NCI-H128 (cell line): ENCODE data around the gene TMOD4.
A peak's percentile ranks its signal among the peaks of the same experiment; 100 is the strongest.

ENCODE experiments used
- DNase-seq: peaks from one replicate; lab custom pipeline; 2025; ENCODE audit not compliant: unreplicated experiment; lab: John Stamatoyannopoulos, UW

Gene TMOD4

DNA sequence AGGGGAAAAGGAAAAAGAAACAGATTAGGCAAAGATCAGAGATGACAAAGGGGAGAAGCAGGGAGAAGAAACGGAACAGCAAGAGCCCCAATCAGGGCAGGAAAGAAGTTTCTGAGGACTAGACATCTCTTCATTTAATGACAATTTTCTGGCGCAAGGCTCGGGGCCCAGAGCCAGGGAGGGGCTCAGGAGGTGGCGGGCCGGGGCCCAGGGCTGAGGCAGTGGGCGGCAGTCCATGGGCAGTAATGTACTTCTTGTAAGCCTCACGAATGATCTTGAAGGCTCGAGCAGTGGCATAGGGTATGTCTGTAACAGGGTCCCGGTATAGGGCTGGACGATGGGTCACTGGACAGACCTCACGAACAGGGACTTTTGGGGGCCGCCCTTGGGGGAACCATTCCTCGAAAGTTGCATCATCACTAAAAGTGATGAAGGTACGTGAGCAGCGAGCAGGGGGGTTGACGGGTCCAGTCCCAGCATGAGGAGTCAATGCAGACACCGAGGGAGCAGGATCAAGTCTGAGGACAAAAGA lies 799 bp upstream of the TMOD4 start:
- DNase-seq = no peak

DNA sequence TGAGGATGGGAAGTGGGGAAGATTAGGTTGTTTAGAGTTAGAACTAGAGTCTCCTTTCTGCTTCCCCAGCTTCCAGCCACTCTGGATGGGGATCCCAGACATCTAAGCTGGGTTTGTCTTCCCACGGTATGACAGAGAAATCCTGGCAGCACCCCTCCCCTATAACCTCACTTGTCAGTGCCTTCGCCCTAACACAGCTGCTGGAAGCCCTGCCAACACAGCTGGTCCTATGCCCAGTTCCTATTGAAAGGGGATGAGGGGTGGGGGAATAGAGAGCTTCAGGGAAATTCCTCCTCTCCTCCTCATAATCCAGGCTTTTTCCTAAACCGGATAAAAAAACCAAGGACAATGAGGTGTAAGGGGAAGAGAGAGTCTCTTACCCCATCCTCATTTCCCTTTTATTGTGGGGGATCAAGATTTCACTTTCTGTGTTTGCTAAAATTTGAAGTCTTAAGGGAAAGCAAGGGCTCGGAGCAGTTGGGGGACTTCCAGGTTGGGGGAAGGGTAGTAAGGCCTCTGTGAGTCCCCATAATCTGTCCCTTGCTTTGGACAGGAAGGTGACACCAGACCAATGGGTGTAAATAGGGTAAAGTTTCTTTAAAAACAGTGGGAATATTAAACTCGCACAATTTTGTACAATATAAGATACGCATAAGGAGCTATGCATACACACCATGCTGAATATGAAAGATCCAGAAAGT lies 590 bp downstream of the TMOD4 start:
- no peak for DNase-seq

DNA sequence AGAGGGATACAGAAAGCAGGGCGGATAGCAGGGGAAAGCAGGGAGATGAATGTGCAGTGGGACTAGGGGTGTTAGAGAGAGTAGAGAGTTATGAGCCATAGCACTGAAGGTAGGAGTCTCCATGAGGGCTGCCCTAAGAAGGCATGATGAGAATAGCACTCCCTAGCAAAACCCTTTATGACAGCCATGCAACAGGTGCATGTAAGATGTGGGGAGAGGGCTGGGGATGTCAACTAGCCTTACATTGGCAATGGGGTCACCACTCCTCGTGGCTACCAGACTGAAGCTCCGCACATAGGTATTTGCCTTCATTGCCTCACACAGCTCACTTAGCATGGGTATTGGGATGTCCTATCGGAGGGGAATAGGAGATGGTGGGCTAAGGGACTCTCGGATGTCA lies 4.6 kb downstream of the TMOD4 start:
- no peak for DNase-seq

DNA sequence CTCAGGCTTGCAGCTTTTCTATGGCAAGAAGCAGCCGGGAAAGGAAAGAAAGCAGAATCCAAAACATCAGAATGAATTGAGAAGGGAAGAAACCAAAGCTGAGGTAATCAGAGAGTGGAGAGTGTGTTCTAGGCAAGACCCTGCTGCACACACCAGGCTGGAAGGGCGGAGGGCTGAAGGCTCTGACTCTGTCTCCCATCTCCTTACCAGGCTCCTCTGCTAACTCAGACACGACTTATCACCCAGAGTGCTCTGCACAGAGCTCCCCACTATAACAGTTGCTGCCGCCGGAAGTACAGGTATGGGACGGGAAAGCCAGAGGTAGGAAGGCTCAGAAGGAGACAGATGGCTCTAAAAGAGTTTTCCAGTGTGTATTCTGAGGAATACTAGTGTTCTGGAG lies 8.7 kb downstream of the TMOD4 start:
- DNase-seq = no peak

DNA sequence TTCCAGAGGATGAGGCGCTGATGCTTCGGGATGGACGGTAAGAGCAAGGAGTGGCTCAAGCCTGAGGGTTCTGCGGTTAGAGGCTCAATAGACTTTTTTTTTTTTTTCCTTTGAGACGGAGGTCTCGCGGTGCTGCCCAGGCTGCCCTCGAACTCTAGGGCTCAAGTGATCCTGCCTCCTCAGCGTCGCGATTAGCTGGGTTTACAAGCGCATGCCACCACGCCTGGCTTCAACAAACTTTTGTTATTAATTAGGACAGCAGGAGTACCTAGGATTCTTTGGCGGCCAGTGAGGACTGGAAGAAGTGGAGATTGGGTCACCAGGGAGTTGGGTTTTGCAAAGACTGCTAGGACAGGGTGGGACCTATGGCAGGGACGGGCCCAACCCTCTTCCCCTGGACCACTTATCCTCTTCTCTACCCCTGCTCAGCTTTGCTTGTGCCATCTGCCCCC lies 9.2 kb downstream of the TMOD4 start:
- DNase-seq = no peak

DNA sequence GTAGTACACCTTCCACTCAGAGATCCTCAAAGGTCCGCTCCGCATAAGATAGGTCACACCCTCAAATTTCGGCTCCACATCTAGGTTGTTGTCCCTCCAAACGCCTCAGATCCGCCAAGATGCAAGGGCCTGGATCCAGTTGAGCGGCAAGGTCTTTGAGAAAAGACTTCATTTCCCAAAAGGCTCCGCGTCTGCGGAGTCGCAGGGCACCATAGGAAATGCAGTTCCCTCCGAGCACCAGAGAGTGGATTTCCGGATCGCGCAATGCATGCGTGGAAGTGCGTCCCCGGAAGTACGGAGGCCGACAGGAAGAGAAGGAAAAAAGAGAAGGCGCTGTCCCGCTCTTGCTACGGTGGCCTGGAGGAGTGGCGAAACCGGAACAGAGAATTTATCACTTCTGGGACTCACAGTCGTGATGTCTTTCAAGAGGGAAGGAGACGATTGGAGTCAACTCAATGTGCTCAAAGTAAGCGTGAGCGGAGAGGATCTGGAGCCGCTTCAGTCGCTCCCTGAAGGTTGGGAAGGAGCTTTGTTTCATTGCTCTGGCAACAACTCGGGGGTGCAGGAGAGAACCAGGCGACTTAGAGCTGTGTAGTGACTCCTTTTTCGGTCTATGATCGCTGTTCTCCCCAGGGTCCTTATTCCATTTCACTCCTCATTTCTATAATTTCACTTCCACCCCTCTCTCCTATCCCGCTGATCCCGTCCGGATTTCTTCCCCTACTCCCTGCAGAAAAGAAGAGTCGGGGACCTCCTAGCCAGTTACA lies 9.9 kb downstream of the TMOD4 start, which contains the start of the genes LYSMD1 and SCNM1:
LYSMD1 (minus strand) TSS at position 165 of the 767 bp plus-strand sequence. CDS start 644 bp downstream, outside the sequence.
SCNM1 (plus strand) TSS at position 407 of the 767 bp plus-strand sequence; CDS start at position 416, 9 bp downstream.
- peak; percentile 99 for DNase-seq

DNA sequence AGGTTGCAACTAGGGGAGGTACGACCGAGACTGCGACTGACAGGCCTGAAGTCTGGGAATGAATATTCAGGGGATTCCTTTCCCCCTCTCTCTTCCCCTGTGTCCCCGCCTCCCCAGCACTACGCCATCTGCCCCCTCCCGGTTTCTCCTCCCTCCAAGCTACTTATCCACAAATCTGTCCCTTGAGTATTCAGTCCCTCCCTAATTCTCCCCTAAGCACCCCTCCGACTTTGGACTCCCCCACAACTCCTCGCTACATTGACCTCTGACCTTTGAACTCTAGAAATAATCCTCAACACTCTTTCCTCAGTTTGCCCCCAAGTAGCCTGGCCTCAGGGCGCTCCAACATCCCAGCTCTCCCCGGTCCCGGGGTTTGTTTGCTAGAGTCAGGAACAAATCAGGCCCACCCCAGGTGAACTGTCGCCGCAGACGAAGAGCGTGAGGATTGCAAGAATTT lies 10.5 kb downstream of the TMOD4 start:
- DNase-seq = peak; percentile 48

DNA sequence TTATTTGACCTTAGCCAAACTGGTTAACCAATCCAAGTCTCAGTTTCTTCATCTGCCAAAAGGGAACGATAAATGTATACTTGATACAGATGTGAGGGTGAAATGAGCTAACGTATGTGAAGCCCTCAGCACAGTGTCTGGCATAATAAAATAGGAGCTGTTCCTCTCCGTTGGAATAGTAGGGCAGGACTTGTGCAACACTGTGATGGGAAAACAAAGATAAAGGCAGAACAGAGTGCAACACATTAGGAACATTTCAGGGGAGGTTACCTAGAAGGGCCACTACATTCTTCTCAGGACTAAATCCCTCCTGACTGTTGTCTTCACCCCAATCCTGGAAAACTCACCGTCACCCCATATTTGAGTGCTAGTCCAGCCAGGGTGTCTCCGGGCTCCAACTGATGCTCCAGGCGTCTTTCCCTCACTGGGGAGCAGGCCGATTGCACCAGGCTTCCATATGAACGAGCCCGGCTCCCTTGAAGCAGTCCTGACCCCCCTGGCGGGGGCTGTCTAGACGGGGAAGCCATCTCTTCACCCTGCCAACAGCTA lies 11.0 kb downstream of the TMOD4 start:
- no peak for DNase-seq

DNA sequence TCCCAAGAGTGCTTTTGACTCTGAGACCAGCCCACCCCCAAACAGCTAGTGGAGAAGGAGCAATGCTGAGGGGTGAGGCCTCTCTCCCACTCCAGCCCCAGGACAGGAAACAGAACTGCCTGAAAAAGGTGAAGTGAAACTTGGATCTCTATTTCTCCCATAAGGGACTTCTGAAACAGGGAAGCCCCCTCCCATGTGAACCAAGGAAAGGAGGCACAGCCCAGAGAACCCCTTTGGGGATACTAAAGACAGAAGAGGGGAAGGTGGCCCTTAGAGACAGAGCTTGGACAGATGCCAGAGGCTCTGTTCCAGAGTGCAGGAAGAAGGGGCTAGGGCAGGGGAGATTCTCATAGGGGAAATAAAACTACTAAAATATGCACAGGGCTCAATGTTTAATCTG lies 16.4 kb downstream of the TMOD4 start:
- DNase-seq = no peak

DNA sequence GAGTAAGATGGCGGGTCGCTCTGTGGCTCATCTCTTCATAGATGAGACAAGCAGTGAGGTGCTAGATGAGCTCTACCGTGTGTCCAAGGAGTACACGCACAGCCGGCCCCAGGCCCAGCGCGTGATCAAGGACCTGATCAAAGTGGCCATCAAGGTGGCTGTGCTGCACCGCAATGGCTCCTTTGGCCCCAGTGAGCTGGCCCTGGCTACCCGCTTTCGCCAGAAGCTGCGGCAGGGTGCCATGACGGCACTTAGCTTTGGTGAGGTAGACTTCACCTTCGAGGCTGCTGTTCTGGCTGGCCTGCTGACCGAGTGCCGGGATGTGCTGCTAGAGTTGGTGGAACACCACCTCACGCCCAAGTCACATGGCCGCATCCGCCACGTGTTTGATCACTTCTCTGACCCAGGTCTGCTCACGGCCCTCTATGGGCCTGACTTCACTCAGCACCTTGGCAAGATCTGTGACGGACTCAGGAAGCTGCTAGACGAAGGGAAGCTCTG lies 17.0 kb downstream of the TMOD4 start:
- no peak for DNase-seq

DNA sequence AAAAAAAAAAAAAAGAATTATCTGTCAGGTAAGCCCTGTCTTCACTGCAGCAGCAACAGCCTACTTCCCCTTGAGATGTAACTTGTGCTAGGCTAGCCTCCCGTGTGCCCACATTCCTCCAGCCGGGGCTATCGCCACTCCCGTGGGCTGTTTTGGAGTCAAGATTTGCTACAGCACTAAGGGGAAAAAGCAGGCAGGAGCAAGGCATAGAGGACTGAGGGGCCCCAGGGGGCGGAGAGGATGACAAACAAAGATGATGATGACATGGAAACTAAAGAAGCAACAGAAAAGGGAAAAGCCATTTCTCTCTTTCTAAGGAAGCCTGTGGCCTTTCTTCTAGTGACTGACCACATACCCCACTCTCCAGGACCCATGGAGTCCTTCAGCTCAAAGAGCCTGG lies 17.5 kb downstream of the TMOD4 start:
- DNase-seq = no peak

DNA sequence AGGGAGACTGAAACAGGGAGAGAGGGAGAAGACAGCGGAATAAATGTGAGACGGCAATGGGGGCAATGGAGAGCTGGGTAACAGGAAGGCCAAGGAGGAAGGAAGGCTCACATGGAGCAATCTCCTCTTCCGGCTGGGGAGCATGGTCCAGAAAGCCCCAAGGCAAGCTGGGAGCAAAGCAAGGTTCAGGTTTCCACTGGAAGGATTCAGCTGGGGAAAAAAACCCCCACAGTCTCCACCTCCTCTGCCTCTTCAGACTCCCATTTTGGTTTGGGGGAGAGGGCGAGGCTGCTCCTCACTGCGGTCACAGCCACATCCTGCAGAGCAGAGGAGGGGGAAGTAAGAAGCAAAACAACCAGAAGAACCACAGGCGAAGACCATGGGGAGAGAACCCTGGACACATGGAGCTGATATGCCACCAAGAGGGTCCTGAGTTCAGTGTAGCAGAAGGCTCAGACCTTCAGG lies 18.7 kb downstream of the TMOD4 start:
- no peak for DNase-seq

DNA sequence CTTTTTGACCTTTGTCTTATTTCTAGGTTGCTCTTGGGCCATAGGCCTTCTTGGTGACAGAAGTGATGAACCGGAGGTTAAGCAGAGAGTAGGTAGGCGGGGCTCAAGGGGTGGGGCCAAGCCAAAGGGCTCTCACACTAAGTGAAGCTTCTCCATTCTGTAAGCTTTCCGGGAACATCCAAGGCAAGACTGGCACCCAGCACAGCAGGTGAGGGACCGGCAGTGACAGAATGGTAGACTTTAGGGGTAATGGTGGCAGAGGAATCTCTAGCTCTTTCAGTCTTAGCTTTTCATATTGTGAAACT lies 19.3 kb downstream of the TMOD4 start, which contains the start of gene TNFAIP8L2:
TNFAIP8L2 (plus strand) TSS at position 135 of the 305 bp plus-strand sequence. CDS start 2,049 bp downstream, outside the sequence.
- no peak for DNase-seq

DNA sequence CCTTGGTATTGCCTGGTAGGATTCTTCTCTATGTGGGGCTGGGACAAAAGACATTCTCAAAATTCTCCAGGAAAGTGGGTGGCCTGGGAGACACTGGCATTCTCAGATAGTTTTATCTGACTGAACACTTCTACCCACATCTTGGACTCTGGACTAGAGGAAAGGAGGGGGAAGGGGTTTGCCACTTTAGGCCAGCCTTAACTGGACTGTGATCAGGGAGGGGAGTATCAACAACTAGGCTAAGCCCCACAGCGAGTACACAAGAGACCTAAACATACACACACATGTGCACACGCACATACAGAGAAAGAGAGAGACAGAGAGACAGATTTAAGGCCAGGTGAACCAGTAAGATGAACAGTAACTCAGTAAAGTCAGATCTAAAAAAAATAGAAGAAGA lies 28.1 kb downstream of the TMOD4 start:
- no peak for DNase-seq

DNA sequence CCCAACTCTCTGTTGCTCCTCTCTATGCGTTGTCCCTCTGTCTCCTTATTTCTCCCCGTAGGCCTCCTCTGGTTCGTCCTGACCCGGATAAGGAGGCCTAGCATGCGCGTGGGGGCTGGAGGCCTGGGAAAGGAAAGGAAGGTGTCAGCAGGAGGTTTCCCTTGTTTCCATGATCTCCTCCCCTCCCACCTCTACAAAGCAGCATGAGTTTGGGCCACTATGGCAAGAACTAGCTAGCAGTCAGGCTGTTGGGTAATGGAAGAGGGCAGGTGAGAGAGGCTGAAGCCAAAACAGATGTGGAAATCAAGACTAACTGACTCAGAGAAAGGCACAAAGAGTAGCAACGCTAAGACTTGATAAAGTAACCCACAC lies 28.7 kb downstream of the TMOD4 start:
- no peak for DNase-seq

DNA sequence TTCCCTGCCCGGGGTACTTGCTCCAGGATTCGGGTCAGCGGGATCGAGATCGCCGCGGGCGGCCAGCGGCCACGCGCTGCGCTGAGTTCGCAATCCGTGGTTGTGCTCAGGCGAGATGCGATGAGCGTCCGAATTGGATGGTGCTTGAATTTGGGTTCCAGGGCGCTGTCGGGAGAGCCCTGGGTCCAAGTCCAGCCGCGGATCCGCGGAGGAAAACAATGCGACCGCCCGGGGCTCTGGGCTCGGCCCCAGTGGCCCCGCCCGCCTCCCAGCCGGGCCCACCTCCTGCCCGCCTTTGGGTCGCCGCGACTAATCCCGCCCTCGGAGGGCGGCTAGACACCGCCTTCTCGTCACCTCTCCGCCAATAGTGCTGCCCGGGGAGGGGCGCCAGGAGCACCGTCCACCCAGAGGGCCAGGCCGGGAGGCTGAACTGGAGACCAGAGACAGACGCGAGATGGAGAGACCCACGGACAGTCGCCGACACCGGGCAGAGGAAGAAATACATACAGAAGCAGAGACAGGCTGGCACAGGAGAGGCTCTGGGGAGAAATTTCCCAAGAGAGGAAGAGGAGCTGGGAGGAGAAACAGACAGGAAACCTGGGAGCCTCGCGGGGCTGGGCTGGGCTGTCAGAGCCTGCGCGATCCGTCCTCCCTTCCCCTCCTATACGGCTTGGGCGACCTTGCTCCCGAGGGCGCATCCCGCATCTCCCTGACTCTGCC lies 29.2 kb downstream of the TMOD4 start, which contains the start of gene SEMA6C:
SEMA6C (minus strand) TSS at position 220 of the 720 bp plus-strand sequence. CDS start 4,010 bp downstream, outside the sequence.
- peak; percentile 75 for DNase-seq

DNA sequence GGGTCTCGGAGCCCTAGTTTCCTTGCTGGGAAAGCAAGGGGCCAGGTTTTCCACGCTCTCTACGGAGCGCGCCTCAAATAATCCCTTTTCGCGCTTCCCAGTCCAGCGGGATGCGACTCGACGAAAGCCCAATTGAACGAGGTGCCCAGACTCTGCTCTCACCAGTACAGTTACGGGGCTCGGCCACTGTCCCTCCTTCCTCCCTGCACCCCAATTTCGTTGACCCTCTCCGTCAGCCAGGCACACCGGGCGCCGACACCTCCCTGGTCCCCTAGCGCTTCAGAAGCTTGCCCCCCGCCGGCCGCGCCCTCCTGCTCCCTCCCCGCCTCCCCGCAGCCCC lies 29.7 kb downstream of the TMOD4 start:
- no peak for DNase-seq

DNA sequence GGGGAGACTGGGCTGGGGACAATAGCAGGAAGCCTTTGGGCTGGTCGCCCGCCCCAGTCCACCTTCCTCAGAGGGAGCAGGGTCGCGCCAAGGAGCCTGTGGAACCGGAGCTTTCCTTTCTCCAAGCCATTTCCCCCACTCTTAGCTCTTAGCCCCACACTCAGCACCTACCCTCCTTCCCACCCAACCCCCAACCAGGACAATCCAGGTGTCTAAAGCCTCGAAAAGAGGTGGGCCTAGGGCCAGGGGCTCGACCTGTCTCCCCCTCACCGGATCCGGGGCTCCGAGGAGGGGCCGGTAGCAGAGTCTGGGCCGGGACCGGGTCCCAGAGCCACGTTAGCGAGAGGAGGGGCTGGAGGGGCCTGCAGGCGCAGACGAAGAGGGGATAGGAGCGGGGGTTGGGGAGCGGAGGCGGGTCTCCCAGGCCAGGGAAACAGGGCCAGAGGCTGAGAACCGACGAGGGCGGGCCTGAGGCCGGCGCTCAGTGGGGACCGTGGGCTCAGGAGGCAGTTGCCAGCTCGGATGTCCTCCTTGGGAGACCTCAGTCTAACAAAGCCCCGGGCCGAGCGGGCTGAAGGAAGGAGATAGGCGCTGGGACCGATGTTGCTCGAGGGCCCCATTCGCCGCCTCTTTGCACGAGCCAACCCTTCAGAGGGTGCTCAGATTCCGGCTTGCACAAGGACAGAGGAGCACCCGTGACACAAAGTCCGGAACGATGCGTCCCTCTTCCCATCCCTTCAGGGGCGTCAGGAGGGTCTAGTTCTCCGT lies 30.3 kb downstream of the TMOD4 start:
- no peak for DNase-seq

DNA sequence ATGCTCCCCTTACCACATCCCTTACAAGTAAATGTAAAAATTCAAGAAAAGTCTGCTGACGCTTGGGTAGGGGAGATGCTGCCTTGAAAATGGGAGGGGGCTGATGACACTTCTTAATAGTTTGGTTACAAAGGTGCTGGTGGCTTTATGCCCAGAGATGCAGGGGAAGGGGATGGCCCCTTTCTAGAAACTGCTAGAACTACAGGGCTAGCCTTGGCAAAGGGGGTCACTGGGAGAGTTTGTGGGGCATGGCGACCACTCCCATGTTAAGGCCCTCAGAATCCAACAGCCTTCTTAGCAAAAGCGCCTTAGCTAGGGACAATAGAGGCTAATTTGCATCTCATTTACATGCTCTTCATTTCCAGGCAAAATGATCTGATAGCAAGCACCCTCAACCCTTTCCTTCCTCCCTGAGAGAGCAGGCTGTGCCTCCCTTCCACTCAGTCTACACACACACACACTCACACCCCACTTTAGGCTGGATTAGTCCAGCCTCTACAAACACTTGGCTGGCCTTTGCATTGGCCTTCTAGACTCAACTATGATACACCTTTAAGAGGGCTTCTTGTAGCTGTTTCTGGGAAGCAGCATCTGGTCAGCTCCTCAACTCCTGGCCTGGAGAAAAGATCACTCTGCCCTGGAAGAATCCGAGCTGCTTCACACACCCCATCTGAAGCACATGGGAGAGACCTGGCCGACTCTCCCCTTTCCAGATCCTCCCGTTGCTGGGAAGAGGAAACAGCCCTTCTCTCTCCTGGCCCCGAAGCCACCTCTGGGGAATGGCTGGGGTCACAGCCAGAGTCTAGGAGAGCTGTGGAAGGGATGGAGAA lies 31.1 kb downstream of the TMOD4 start:
- no peak for DNase-seq
